BJ (cell line): ENCODE measurements around the gene HGFAC. TPM values are rescaled to one million over a fixed set of nuclear protein-coding genes. Genes with fewer than 3 reads are reported as not detected.

Experiments used
- CTCF ChIA-PET: fragments of 350-600 bp; formaldehyde crosslinking; extraction: SDS; loops from one replicate; lab custom pipeline; 2021; ENCODE audit warnings: antibody characterized with exemption, inconsistent platforms; lab: Yijun Ruan, JAX
- POLR2A ChIA-PET: fragments of 300-600 bp; sonication (Branson Sonifier 250); formaldehyde crosslinking; extraction: SDS; loops from one replicate; lab custom pipeline; 2021; ENCODE audit warnings: antibody characterized with exemption; lab: Charles Lee
- DNase-seq: peaks from one replicate; pipeline ENCODE4 v3.0.0-alpha.2; 2011; ENCODE audit warnings: low read depth
- H3K27me3 ChIP-seq: 2 replicates; pipeline ENCODE4 v1.6.0; 2011; ENCODE audit warnings: low read length; ENCODE audit not compliant: control insufficient read depth, insufficient read depth
- H3K36me3 ChIP-seq: 2 replicates; pipeline ENCODE4 v1.5.1; 2011; ENCODE audit warnings: low read length; ENCODE audit not compliant: control insufficient read depth, insufficient read depth
- H3K4me3 ChIP-seq: 2 replicates; pipeline ENCODE4 v1.5.1; 2011; ENCODE audit warnings: low read depth, mild to moderate bottlenecking, control low read depth, low read length
- CTCF ChIP-seq: IDR thresholded peaks from 2 replicates; pipeline ENCODE4 v1.5.1; 2011; ENCODE audit warnings: low read depth, mild to moderate bottlenecking, control low read depth, inconsistent platforms, low read length, moderate library complexity; ENCODE audit not compliant: insufficient read depth
- polyA plus RNA-seq: library from polyadenylated mRNA; depleted of rRNA; stranded (reverse); fragments of >200 nt; gene quantifications from 2 replicates; pipeline ENCODE4 v1.2.3, GENCODE V29; 2011

Gene HGFAC
- polyA plus RNA-seq, 1 experiment: not detected

GRCh38 chr4:3488820-3489219 is 47.1 kb downstream of the HGFAC start:
- Histone ChIP-seq H3K27me3 (peaks cover 2% of the 10 kb centered on the region), H3K36me3 (no peaks in the 10 kb centered on the region), H3K4me3 (no peak overlapping the region)
- ChIA-PET POLR2A (no interaction called here), CTCF (interaction anchor here (1.4 kb wide), 1 partner anchor 8 kb away, joined by 9 read pairs; no protein-coding TSS in a partner anchor)
- no peak for TF ChIP-seq CTCF
- DNase-seq: no peak

- DNase-seq: no peak
- POLR2A ChIA-PET: no interaction called here
Measured at GRCh38 chr4:3489451-3489962, 47.7 kb downstream of the HGFAC start.

GRCh38 chr4:3491681-3492405 is 50.1 kb downstream of the HGFAC start:
- peaks cover 2% of the 10 kb centered on the region for H3K27me3 ChIP-seq
- H3K4me3 ChIP-seq: no peak overlapping the region
- no peak for TF ChIP-seq CTCF
- POLR2A ChIA-PET: no interaction called here
- CTCF ChIA-PET: interaction anchor here (1.6 kb wide), 1 partner anchor 11 kb away, joined by 18 read pairs; no protein-coding TSS in a partner anchor
- peak; percentile 10 for DNase-seq
- H3K36me3 ChIP-seq: no peaks in the 10 kb centered on the region

More at GRCh38 chr4:3489451-3489962, 47.7 kb downstream of the HGFAC start:
- Histone ChIP-seq H3K27me3 (peaks cover 2% of the 10 kb centered on the region), H3K4me3 (no peak overlapping the region), H3K36me3 (no peaks in the 10 kb centered on the region)
- TF ChIP-seq CTCF: no peak
- CTCF ChIA-PET: interaction anchor here (1.4 kb wide), 1 partner anchor 9 kb away, joined by 9 read pairs; no protein-coding TSS in a partner anchor

- H3K36me3 ChIP-seq: no peaks in the 10 kb centered on the region
- peaks cover 2% of the 10 kb centered on the region for H3K27me3 ChIP-seq
- POLR2A ChIA-PET: no interaction called here
- TF ChIP-seq CTCF: no peak
- no peak overlapping the region for H3K4me3 ChIP-seq
- DNase-seq: no peak
- CTCF ChIA-PET: interaction anchor here (1.3 to 1.6 kb wide), 2 partner anchors 12 to 13 kb away, joined by 5 to 18 read pairs; no protein-coding TSS in a partner anchor
Measured at GRCh38 chr4:3492741-3493719, 51.3 kb downstream of the HGFAC start.
